HepG2 (cell line): Measurements from ENCODE around the gene WTAP. TPM values are rescaled to one million over a fixed set of nuclear protein-coding genes. Genes with fewer than 3 reads are reported as not detected.

ENCODE experiments used
- AFF4 ChIP-seq: sonication (generic); formaldehyde crosslinking; IDR thresholded peaks from 2 replicates; pipeline ENCODE4 v1.4.0; 2020; ENCODE audit warnings: missing genetic modification reagents
- ATAD3A ChIP-seq: sonication (generic); formaldehyde crosslinking; IDR thresholded peaks from 2 replicates; pipeline ENCODE4 v1.4.0; 2020; ENCODE audit warnings: missing genetic modification reagents
- CENPBD1 ChIP-seq: sonication (generic); formaldehyde crosslinking; IDR thresholded peaks from 2 replicates; pipeline ENCODE4 v1.8.0; 2022; ENCODE audit warnings: missing genetic modification reagents, low read depth, mild to moderate bottlenecking, borderline replicate concordance
- CENPX ChIP-seq: sonication (generic); formaldehyde crosslinking; IDR thresholded peaks from 2 replicates; pipeline ENCODE4 v1.9.0; 2021; ENCODE audit warnings: mild to moderate bottlenecking, missing genetic modification reagents, moderate library complexity
- CHD4 ChIP-seq: fragments of 200-600 bp; sonication (generic); IDR thresholded peaks from 2 replicates; pipeline ENCODE4 v1.7.0; 2017; ENCODE audit warnings: mild to moderate bottlenecking, low read length, borderline replicate concordance
- FOXA1 ChIP-seq, 2 experiments: fragments of 450-650 bp in 1 of 2; sonication (generic) in 1 of 2; formaldehyde crosslinking in 1 of 2; IDR thresholded peaks; 2 replicates each; pipeline versions ENCODE4 v1.4.0 to v1.6.1; 2016 to 2020; ENCODE audit warnings: missing genetic modification reagents in 1 of 2
- HBP1 ChIP-seq: IDR thresholded peaks from 2 replicates; pipeline ENCODE4 v1.6.1; 2016; ENCODE audit warnings: low read depth, control low read depth
- HNRNPUL1 ChIP-seq: fragments of 200-400 bp; formaldehyde crosslinking; IDR thresholded peaks from 2 replicates; pipeline ENCODE4 v1.6.1; 2017; ENCODE audit warnings: low read depth, mild to moderate bottlenecking, low read length, moderate library complexity
- HOMEZ ChIP-seq: IDR thresholded peaks from 2 replicates; pipeline ENCODE4 v1.6.1; 2016; ENCODE audit warnings: low read depth
- IKZF1 ChIP-seq: fragments of 450-650 bp; IDR thresholded peaks from 2 replicates; pipeline ENCODE4 v1.7.1; 2016
- PCBP1 ChIP-seq: fragments of 200-400 bp; formaldehyde crosslinking; IDR thresholded peaks from 2 replicates; pipeline ENCODE4 v1.6.1; 2017; ENCODE audit warnings: mild to moderate bottlenecking, low read depth, low read length, borderline replicate concordance
- RBFOX2 ChIP-seq: fragments of 200-400 bp; formaldehyde crosslinking; IDR thresholded peaks from 2 replicates; pipeline ENCODE4 v1.6.1; 2017; ENCODE audit warnings: low read depth, mild to moderate bottlenecking, low read length
- RFX3 ChIP-seq: IDR thresholded peaks from 2 replicates; pipeline ENCODE4 v1.6.1; 2016; ENCODE audit warnings: missing biosample characterization, missing genetic modification reagents
- SPEN ChIP-seq: sonication (generic); formaldehyde crosslinking; IDR thresholded peaks from 2 replicates; pipeline ENCODE4 v1.5.1; 2020; ENCODE audit warnings: low read depth, mild to moderate bottlenecking, missing genetic modification reagents
- TGIF2 ChIP-seq: IDR thresholded peaks from 2 replicates; pipeline ENCODE4 v1.6.1; 2016; ENCODE audit warnings: control low read depth, missing compliant biosample characterization
- ZBTB7A ChIP-seq: sonication (generic); formaldehyde crosslinking; IDR thresholded peaks from 2 replicates; pipeline ENCODE4 v1.8.0; 2022; ENCODE audit warnings: mild to moderate bottlenecking, missing genetic modification reagents
- ZNF256 ChIP-seq: sonication (generic); formaldehyde crosslinking; conservative IDR thresholded peaks from 2 replicates; pipeline ENCODE4 v1.4.0; 2020; ENCODE audit warnings: missing genetic modification reagents
- ZNF34 ChIP-seq: sonication (generic); formaldehyde crosslinking; IDR thresholded peaks from 2 replicates; pipeline ENCODE4 v1.4.0; 2020; ENCODE audit warnings: mild to moderate bottlenecking, missing genetic modification reagents, borderline replicate concordance
- ZNF552 ChIP-seq: sonication (generic); formaldehyde crosslinking; IDR thresholded peaks from 2 replicates; pipeline ENCODE4 v1.9.0; 2022; ENCODE audit warnings: missing genetic modification reagents, mild to moderate bottlenecking, borderline replicate concordance
- ZNF672 ChIP-seq: sonication (generic); formaldehyde crosslinking; IDR thresholded peaks from 2 replicates; pipeline ENCODE4 v1.8.1; 2022; ENCODE audit warnings: missing genetic modification reagents
- ZNF720 ChIP-seq: sonication (generic); formaldehyde crosslinking; IDR thresholded peaks from 2 replicates; pipeline ENCODE4 v1.4.0; 2020; ENCODE audit warnings: missing genetic modification reagents
- ZNF777 ChIP-seq: sonication (generic); formaldehyde crosslinking; IDR thresholded peaks from 2 replicates; pipeline ENCODE4 v1.4.0; 2020; ENCODE audit warnings: missing genetic modification reagents
- ZNF839 ChIP-seq: sonication (generic); formaldehyde crosslinking; IDR thresholded peaks from 2 replicates; pipeline ENCODE4 v1.4.0; 2020; ENCODE audit warnings: missing genetic modification reagents, mild to moderate bottlenecking, borderline replicate concordance
- polyA plus RNA-seq, 8 experiments: library from polyadenylated mRNA; depleted of rRNA in 3 of 8; stranded (reverse) in 7 of 8; unstranded in 1 of 8; fragments of >200 nt; fragmentation: Illumina TruSeq in 4 of 8; extraction: Trizol in 4 of 8; gene quantifications; 2 replicates each; pipeline versions ENCODE4 v1.2.1 to v1.2.3, GENCODE V29; 2011 to 2016; ENCODE audit warnings: low read depth in 4 of 8, missing spikeins in 1 of 8, mixed read lengths in 1 of 8; ENCODE audit not compliant: insufficient read depth in 1 of 8
- total RNA-seq, 5 experiments: library from RNA; depleted of rRNA; stranded (reverse); fragments of >200 nt; fragmentation: Illumina TruSeq; extraction: Trizol; gene quantifications; 2 replicates each; pipeline ENCODE4 v1.2.3, GENCODE V29; 2016; ENCODE audit warnings: low read depth in 1 of 5

WTAP gene
- total and polyA plus RNA-seq, 2 of the 13 experiments (the other 11 are each of a cell fraction or from before 2014, with no cell fraction given) = 31.6 to 167 TPM

GRCh38 chr6:159726918-159727716, at the start of gene WTAP (continued):
- TF ChIP-seq AFF4 (CRISPR knock-in tag) = peak; percentile 90
- peak; percentile 99 for TF ChIP-seq RBFOX2
- no peak for TF ChIP-seq IKZF1
- peak; percentile 99 for TF ChIP-seq HBP1 (CRISPR knock-in tag)
- no peak for TF ChIP-seq ZNF839 (CRISPR knock-in tag)
- no peak for TF ChIP-seq FOXA1 (IDR thresholded peaks at IDR 0.05)
- peak; percentile 55 for TF ChIP-seq FOXA1 (CRISPR knock-in tag; IDR thresholded peaks at IDR 0.05)
- no peak for TF ChIP-seq ZNF672 (CRISPR knock-in tag)
- peak; percentile 41; the same call in 1 of the 2 replicates for TF ChIP-seq RFX3 (CRISPR knock-in tag)
- TF ChIP-seq CENPX (CRISPR knock-in tag) = no peak
- peak; percentile 86 for TF ChIP-seq ZNF777 (CRISPR knock-in tag)
- TF ChIP-seq ZNF34 (CRISPR knock-in tag) = no peak; the same call in 1 of the 2 replicates
- TF ChIP-seq PCBP1 = peak; percentile 100
- 0 out of 2 replicates have a peak, but pooled peaks have one; percentile 23 for TF ChIP-seq ZNF720 (CRISPR knock-in tag)
- TF ChIP-seq CENPBD1 (CRISPR knock-in tag) = no peak; the same call in 1 of the 2 replicates
- TF ChIP-seq HOMEZ = peak; percentile 99
- TF ChIP-seq CHD4 = no peak
- TF ChIP-seq SPEN (CRISPR knock-in tag) = peak; percentile 99
- TF ChIP-seq ATAD3A = peak; percentile 48; the same call in 1 of the 2 replicates
- no peak for TF ChIP-seq ZBTB7A (CRISPR knock-in tag)
- peak; percentile 93 for TF ChIP-seq TGIF2 (CRISPR knock-in tag)
- peak; percentile 99 for TF ChIP-seq ZNF256 (CRISPR knock-in tag)
- peak; percentile 99 for TF ChIP-seq ZNF552
- peak; percentile 97; the same call in 1 of the 2 replicates for TF ChIP-seq HNRNPUL1
